Hematopoietic multipotent progenitor cell (in vitro differentiated cells): ENCODE measurements around the gene TRAPPC12. TPM values are rescaled to one million over a fixed set of nuclear protein-coding genes. Genes with fewer than 3 reads are reported as not detected.
"Not testable (repeated sequence)": the region's sequence is repeated elsewhere in the genome, so short reads cannot be mapped to it uniquely, and the experiment has no call there.

Experiments
- DNase-seq, 3 donors: peaks; one replicate each; pipeline ENCODE4 v3.0.0-alpha.2; 2011 to 2015; ENCODE audit warnings: low read depth in 2 of 3, low spot score in 2 of 3
- total RNA-seq: library from RNA; depleted of rRNA; stranded (reverse); fragments of >200 nt; gene quantifications from one replicate; pipeline ENCODE4 v1.2.3, GENCODE V29; 2012

The TRAPPC12 gene
- total RNA-seq, 1 donor: 77.6 TPM

- DNase-seq: no peak
Measured at GRCh38 chr2:3451926-3452671, 72.6 kb downstream of the TRAPPC12 start.

- DNase-seq: no peak
Measured at GRCh38 chr2:3453190-3453999, 73.9 kb downstream of the TRAPPC12 start.

- not testable (repeated sequence) for DNase-seq
Measured at GRCh38 chr2:3454005-3454404, 74.5 kb downstream of the TRAPPC12 start.

- DNase-seq: no peak
Measured at GRCh38 chr2:3454802-3455201, 75.3 kb downstream of the TRAPPC12 start.

- DNase-seq: no peak
Measured at GRCh38 chr2:3456125-3456524, 76.6 kb downstream of the TRAPPC12 start.

- DNase-seq: no peak
Measured at GRCh38 chr2:3457524-3458395, 78.3 kb downstream of the TRAPPC12 start.

GRCh38 chr2:3458396-3459184 lies 79.1 kb downstream of the TRAPPC12 start:
- no peak for DNase-seq

- DNase-seq: no peak
Measured at GRCh38 chr2:3459185-3460015, 79.9 kb downstream of the TRAPPC12 start.

- DNase-seq: no peak
Measured at GRCh38 chr2:3460156-3460555, 80.7 kb downstream of the TRAPPC12 start.

GRCh38 chr2:3460831-3461800 lies 81.6 kb downstream of the TRAPPC12 start:
- DNase-seq: no peak

- peak; percentile 14 to 83 (median 29) for DNase-seq
Measured at GRCh38 chr2:3461801-3462492, 82.5 kb downstream of the TRAPPC12 start.

- DNase-seq: no peak
Measured at GRCh38 chr2:3462493-3463104, 83.1 kb downstream of the TRAPPC12 start.

GRCh38 chr2:3463186-3463835 lies 83.8 kb downstream of the TRAPPC12 start:
- no peak for DNase-seq

- no peak for DNase-seq
Measured at GRCh38 chr2:3463944-3464343, 84.5 kb downstream of the TRAPPC12 start.

GRCh38 chr2:3464401-3465005 lies 85.0 kb downstream of the TRAPPC12 start:
- DNase-seq: no peak

GRCh38 chr2:3465328-3465727 lies 85.8 kb downstream of the TRAPPC12 start:
- no peak for DNase-seq
